Upper lobe of left lung (tissue), 6 donors: ENCODE measurements around the gene SLC50A1. TPM values are rescaled to one million over a fixed set of nuclear protein-coding genes. Genes with fewer than 3 reads are reported as not detected.

Experiments used
- ATAC-seq, 2 donors: fragments of 200-7000 bp; cut with Tn5 transposase; one replicate each; pipeline ENCODE4 v1.9.1; 2022; ENCODE audit warnings: mild to moderate bottlenecking in 2 of 2, moderate library complexity in 2 of 2; ENCODE audit not compliant: low FRiP score in 2 of 2
- DNase-seq, 2 donors: peaks; one replicate each; pipeline ENCODE4 v3.0.0-alpha.2; 2019 to 2020
- H3K27ac ChIP-seq, 4 donors: fragments of 200-600 bp; sonication (generic); one replicate each; pipeline ENCODE4 v1.5.1; 2016 to 2019
- H3K27me3 ChIP-seq, 4 donors: fragments of 200-600 bp; sonication (generic); one replicate each; pipeline ENCODE4 v1.5.1; 2017 to 2019
- H3K36me3 ChIP-seq, 4 donors: fragments of 200-600 bp; sonication (generic); one replicate each; pipeline ENCODE4 v1.5.1; 2016 to 2019
- H3K4me1 ChIP-seq, 4 donors: fragments of 200-600 bp; sonication (generic); one replicate each; pipeline ENCODE4 v1.5.1; 2018 to 2019
- H3K4me3 ChIP-seq, 4 donors: fragments of 200-600 bp; sonication (generic); one replicate each; pipeline ENCODE4 v1.5.1; 2017 to 2019; ENCODE audit warnings: mild to moderate bottlenecking in 2 of 4, moderate library complexity in 1 of 4
- H3K9me3 ChIP-seq, 4 donors: fragments of 200-600 bp; sonication (generic); one replicate each; pipeline ENCODE4 v1.5.1; 2018 to 2019
- CTCF ChIP-seq, 6 experiments: fragments of 450-650 bp in 4 of 6; fragments of 200-600 bp in 2 of 6; sonication (generic) in 2 of 6; IDR thresholded peaks; one replicate each; pipeline ENCODE4 v1.5.1; 2016 to 2019; ENCODE audit warnings: antibody characterized with exemption in 6 of 6
- EP300 ChIP-seq, 4 donors: sonication (generic); formaldehyde crosslinking; IDR thresholded peaks; one replicate each; pipeline ENCODE4 v1.5.1; 2017; ENCODE audit warnings: antibody characterized with exemption in 4 of 4, control low read depth in 2 of 4
- POLR2A ChIP-seq, 4 donors: fragments of 450-650 bp; IDR thresholded peaks; one replicate each; pipeline ENCODE4 v1.5.1; 2016 to 2017; ENCODE audit warnings: antibody characterized with exemption in 4 of 4, mild to moderate bottlenecking in 2 of 4
- POLR2AphosphoS5 ChIP-seq, 2 donors: sonication (generic); formaldehyde crosslinking; IDR thresholded peaks; one replicate each; pipeline ENCODE4 v1.5.1; 2017; ENCODE audit warnings: antibody characterized with exemption in 2 of 2
- WGBS, 2 donors: methylation state at CpG; one replicate each; pipeline ENCODE4 v1.1.5; 2017 to 2018; 5-methylcytosine and 5-hydroxymethylcytosine counted together
- total RNA-seq, 6 donors: library from RNA; depleted of rRNA in 4 of 6; stranded (reverse); fragments of >200 nt in 4 of 6; gene quantifications; one replicate each; pipeline versions ENCODE4 v1.1.0 to v1.2.1, GENCODE V29; 2016 to 2021
- donor health status: DM: no; HTN: no; CAD: no; lungs with moderate emphysema.
- donor health status: DM: no; HTN: yes; CAD: no; lungs with severe emphysema.

The SLC50A1 gene
- total RNA-seq, 6 donors from 2014 or later: 19.9 to 49.9 (median 42.7) TPM

- H3K4me3 ChIP-seq: no peak overlapping the region
- H3K27ac ChIP-seq: peak overlapping the region in 1 of 4 donors; percentile 76
- TF ChIP-seq POLR2A (IDR thresholded peaks at IDR 0.05): peak in 1 of 4 donors; percentile 34
- peak in 1 of 2 donors; percentile 13 for TF ChIP-seq POLR2AphosphoS5 (IDR thresholded peaks at IDR 0.05)
- no peak for TF ChIP-seq EP300 (IDR thresholded peaks at IDR 0.05)
- no peak for TF ChIP-seq CTCF (IDR thresholded peaks at IDR 0.05)
- no peak for ATAC-seq
- H3K27me3 ChIP-seq: peaks cover 0 to 3% (median 0%) of the 10 kb centered on the region in 4 donors
- no peaks in the 10 kb centered on the region for H3K9me3 ChIP-seq
- 91 to 92% methylated on average over 16 to 31 of the region's 31 CpGs for WGBS, 2 donors
- no peaks in the 10 kb centered on the region for H3K36me3 ChIP-seq
- H3K4me1 ChIP-seq: peaks cover 13 to 32% (median 22%) of the 10 kb centered on the region in 4 donors
- peak; percentile 27 to 82 for DNase-seq
Observed at GRCh38 chr1:155179112-155180031, 43.7 kb downstream of the SLC50A1 start.

GRCh38 chr1:155181371-155182051, 45.9 kb downstream of the SLC50A1 start:
- Histone ChIP-seq H3K4me3 (no peak overlapping the region), H3K27me3 (no peaks in the 10 kb centered on the region), H3K9me3 (no peaks in the 10 kb centered on the region), H3K27ac (no peak overlapping the region), H3K4me1 (peaks cover 18 to 38% (median 30%) of the 10 kb centered on the region in 4 donors), H3K36me3 (no peaks in the 10 kb centered on the region)
- 90 to 93% methylated on average over 13 to 18 of the region's 18 CpGs for WGBS, 2 donors
- peak in 1 of 2 donors; percentile 11 for TF ChIP-seq POLR2AphosphoS5 (IDR thresholded peaks at IDR 0.05)
- TF ChIP-seq EP300 (IDR thresholded peaks at IDR 0.05): no peak
- peak in 1 of 4 donors; percentile 40 for TF ChIP-seq POLR2A (IDR thresholded peaks at IDR 0.05)
- no peak for TF ChIP-seq CTCF (IDR thresholded peaks at IDR 0.05)
- ATAC-seq (no peak), DNase-seq (peak; percentile 39 to 81)

- H3K27ac ChIP-seq: no peak overlapping the region
- no peaks in the 10 kb centered on the region for H3K9me3 ChIP-seq
- TF ChIP-seq CTCF (IDR thresholded peaks at IDR 0.05): no peak
- TF ChIP-seq POLR2A (IDR thresholded peaks at IDR 0.05): no peak
- TF ChIP-seq EP300 (IDR thresholded peaks at IDR 0.05): no peak
- TF ChIP-seq POLR2AphosphoS5 (IDR thresholded peaks at IDR 0.05): no peak
- no peaks in the 10 kb centered on the region for H3K36me3 ChIP-seq
- ATAC-seq (no peak), DNase-seq (no peak)
- no peaks in the 10 kb centered on the region for H3K27me3 ChIP-seq
- WGBS, 2 donors: 75 to 86% methylated on average over 3 to 7 of the region's 7 CpGs
- peaks cover 13 to 38% (median 27%) of the 10 kb centered on the region in 4 donors for H3K4me1 ChIP-seq
- no peak overlapping the region for H3K4me3 ChIP-seq
Observed at GRCh38 chr1:155182052-155182550, 46.4 kb downstream of the SLC50A1 start.

- H3K27ac ChIP-seq: peak overlapping the region in 1 of 4 donors; percentile 67
- WGBS, 2 donors: 83 to 88% methylated on average over 16 to 17 of the region's 20 CpGs
- H3K4me3 ChIP-seq: no peak overlapping the region
Observed at GRCh38 chr1:155183775-155184221, 48.1 kb downstream of the SLC50A1 start.

More at GRCh38 chr1:155183775-155184221, 48.1 kb downstream of the SLC50A1 start:
- Histone ChIP-seq H3K36me3 (no peaks in the 10 kb centered on the region), H3K4me1 (peaks cover 11 to 30% (median 17%) of the 10 kb centered on the region in 4 donors), H3K27me3 (no peaks in the 10 kb centered on the region), H3K9me3 (no peaks in the 10 kb centered on the region)
- peak in 1 of 2 donors; percentile 82 for DNase-seq
- peak in 1 of 2 donors; percentile 0 for ATAC-seq
- no peak for TF ChIP-seq CTCF (IDR thresholded peaks at IDR 0.05)
- peak in 1 of 4 donors; percentile 40 for TF ChIP-seq POLR2A (IDR thresholded peaks at IDR 0.05)
- no peak for TF ChIP-seq POLR2AphosphoS5 (IDR thresholded peaks at IDR 0.05)
